CD4-positive, alpha-beta memory T cell (primary cell): ENCODE data around the gene RASIP1. TPM values are rescaled to one million over a fixed set of nuclear protein-coding genes. Genes with fewer than 3 reads are reported as not detected.
"Not testable (repeated sequence)": the region's sequence is repeated elsewhere in the genome, so short reads cannot be mapped to it uniquely, and the experiment has no call there.

Experiments used
- CTCF ChIA-PET: fragments of 350-600 bp; sonication (Branson Sonifier 250); formaldehyde crosslinking; loops from one replicate; lab custom pipeline; 2021; ENCODE audit warnings: inconsistent platforms; ENCODE audit not compliant: partially characterized antibody; lab: Charles Lee
- POLR2A ChIA-PET: fragments of 350-600 bp; sonication (Branson Sonifier 250); formaldehyde crosslinking; loops from one replicate; lab custom pipeline; 2021; ENCODE audit not compliant: partially characterized antibody; lab: Charles Lee
- DNase-seq, 5 donors: peaks; one replicate each; pipeline versions ENCODE4 v3.0.0 to v3.0.0-alpha.2; 2020 to 2022; ENCODE audit warnings: mixed read lengths in 1 of 5
- H3K27ac ChIP-seq: one replicate; pipeline ENCODE4 v1.7.0; 2013; ENCODE audit warnings: low read depth, low read length
- H3K27me3 ChIP-seq: 2 replicates; pipeline ENCODE4 v1.7.0; 2013; ENCODE audit warnings: mild to moderate bottlenecking, low read length, moderate library complexity; ENCODE audit not compliant: insufficient read depth
- H3K36me3 ChIP-seq: 2 replicates; pipeline ENCODE4 v1.7.0; 2013; ENCODE audit warnings: mild to moderate bottlenecking, low read length, moderate library complexity; ENCODE audit not compliant: insufficient read depth
- H3K4me1 ChIP-seq: 2 replicates; pipeline ENCODE4 v1.7.0; 2013; ENCODE audit warnings: mild to moderate bottlenecking, low read length, moderate library complexity; ENCODE audit not compliant: insufficient read depth
- H3K4me3 ChIP-seq, 2 donors: one replicate each; pipeline ENCODE4 v1.7.0; 2013; ENCODE audit warnings: low read length in 2 of 2, mild to moderate bottlenecking in 1 of 2
- H3K9me3 ChIP-seq, 2 donors: one replicate each; pipeline ENCODE4 v1.7.0; 2013; ENCODE audit warnings: low read length in 2 of 2, control low read depth in 1 of 2; ENCODE audit not compliant: control insufficient read depth in 1 of 2
- H3K27ac Mint-ChIP-seq, 7 donors: one replicate each; pipeline ENCODE4 v1.8.0; 2020 to 2021; ENCODE audit warnings: mixed read lengths in 7 of 7, mild to moderate bottlenecking in 6 of 7, inconsistent platforms in 3 of 7, moderate library complexity in 3 of 7
- H3K27me3 Mint-ChIP-seq, 2 donors: one replicate each; pipeline ENCODE4 v1.8.0; 2020 to 2021; ENCODE audit warnings: mixed read lengths in 2 of 2
- H3K36me3 Mint-ChIP-seq, 2 donors: one replicate each; pipeline ENCODE4 v1.8.0; 2020 to 2021; ENCODE audit warnings: mixed read lengths in 2 of 2, inconsistent platforms in 1 of 2, mild to moderate bottlenecking in 1 of 2
- H3K4me1 Mint-ChIP-seq, 4 donors: one replicate each; pipeline ENCODE4 v1.8.0; 2020 to 2021; ENCODE audit warnings: mixed read lengths in 4 of 4, mild to moderate bottlenecking in 1 of 4
- H3K4me3 Mint-ChIP-seq, 8 donors: one replicate each; pipeline ENCODE4 v1.8.0; 2020 to 2021; ENCODE audit warnings: mixed read lengths in 8 of 8, mild to moderate bottlenecking in 7 of 8, moderate library complexity in 6 of 8, inconsistent platforms in 3 of 8
- H3K9me3 Mint-ChIP-seq, 8 donors: one replicate each; pipeline ENCODE4 v1.8.0; 2020 to 2021; ENCODE audit warnings: mixed read lengths in 8 of 8, mild to moderate bottlenecking in 5 of 8, inconsistent platforms in 3 of 8, moderate library complexity in 1 of 8
- intact Hi-C: fragments of 100-400 bp; cut with micrococcal nuclease; formaldehyde crosslinking; loops from one replicate; pipeline ENCODE4 v1.15.1; 2023
- polyA plus RNA-seq, 2 donors: library from polyadenylated mRNA; unstranded; fragments of 300-500 nt; fragmentation: Illumina TruSeq; gene quantifications; one replicate each; pipeline ENCODE4 v1.2.3, GENCODE V29; 2021
- total RNA-seq, 2 experiments: library from RNA; stranded (reverse); gene quantifications; one replicate each; pipeline ENCODE4 v1.2.3, GENCODE V29; 2021

Gene RASIP1
- total and polyA plus RNA-seq, 4 experiments from 2014 or later: 0.10 to 0.25 (median 0.22) TPM; not detected in 1

GRCh38 chr19:48689449-48689848 lies 51.0 kb downstream of the RASIP1 start:
- Mint-ChIP-seq H3K27me3 (no peaks in the 10 kb centered on the region), H3K9me3 (no peaks in the 10 kb centered on the region), H3K36me3 (no peaks in the 10 kb centered on the region), H3K4me3 (no peak overlapping the region), H3K4me1 (no peaks in the 10 kb centered on the region), H3K27ac (no peak overlapping the region)
- H3K27ac ChIP-seq: no peak overlapping the region
- DNase-seq: no peak
- ChIA-PET POLR2A (no interaction called here), CTCF (no interaction called here)
- H3K4me1 ChIP-seq: no peaks in the 10 kb centered on the region
- no peaks in the 10 kb centered on the region for H3K27me3 ChIP-seq
- no peaks in the 10 kb centered on the region for H3K36me3 ChIP-seq
- H3K4me3 ChIP-seq: no peak overlapping the region
- no peaks in the 10 kb centered on the region for H3K9me3 ChIP-seq
- intact Hi-C loops: no loop called here

GRCh38 chr19:48687776-48688175 lies 52.6 kb downstream of the RASIP1 start:
- Histone ChIP-seq H3K27me3 (no peaks in the 10 kb centered on the region), H3K36me3 (no peaks in the 10 kb centered on the region), H3K4me3 (no peak overlapping the region), H3K4me1 (no peaks in the 10 kb centered on the region), H3K9me3 (no peaks in the 10 kb centered on the region), H3K27ac (no peak overlapping the region)
- Mint-ChIP-seq H3K27me3 (no peaks in the 10 kb centered on the region), H3K27ac (no peak overlapping the region), H3K4me3 (no peak overlapping the region), H3K4me1 (no peaks in the 10 kb centered on the region), H3K36me3 (no peaks in the 10 kb centered on the region), H3K9me3 (no peaks in the 10 kb centered on the region)
- no peak for DNase-seq
- ChIA-PET CTCF (no interaction called here), POLR2A (interaction anchor here (0.7 kb wide), 1 partner anchor 172 kb away, joined by 3 read pairs; no protein-coding TSS in a partner anchor)
- intact Hi-C loops: no loop called here

- H3K36me3 Mint-ChIP-seq, H3K4me3 ChIP-seq, H3K9me3 Mint-ChIP-seq, H3K4me1 ChIP-seq, H3K27me3 Mint-ChIP-seq, H3K9me3 ChIP-seq, intact Hi-C loops, H3K27me3 ChIP-seq, POLR2A ChIA-PET, DNase-seq, H3K4me3 Mint-ChIP-seq, CTCF ChIA-PET, H3K27ac ChIP-seq, H3K36me3 ChIP-seq, H3K4me1 Mint-ChIP-seq: not testable (repeated sequence)
- peak overlapping the region in 1 of 7 donors; percentile 8 for H3K27ac Mint-ChIP-seq
Measured at GRCh38 chr19:48686637-48687036, 53.8 kb downstream of the RASIP1 start.

- no peak for DNase-seq
- H3K4me3 Mint-ChIP-seq: no peak overlapping the region
- no peaks in the 10 kb centered on the region for H3K36me3 Mint-ChIP-seq
- Histone ChIP-seq H3K27ac (no peak overlapping the region), H3K36me3 (no peaks in the 10 kb centered on the region), H3K27me3 (no peaks in the 10 kb centered on the region), H3K4me3 (no peak overlapping the region), H3K4me1 (no peaks in the 10 kb centered on the region), H3K9me3 (no peaks in the 10 kb centered on the region)
- H3K9me3 Mint-ChIP-seq: no peaks in the 10 kb centered on the region
- H3K27me3 Mint-ChIP-seq: no peaks in the 10 kb centered on the region
- H3K4me1 Mint-ChIP-seq: no peaks in the 10 kb centered on the region
- CTCF ChIA-PET: interaction anchor here (2.1 kb wide), 1 partner anchor 11 kb away, joined by 7 read pairs; no protein-coding TSS in a partner anchor
- POLR2A ChIA-PET: interaction anchor here (0.5 kb wide), 1 partner anchor 411 kb away, joined by 3 read pairs; no protein-coding TSS in a partner anchor
- intact Hi-C loops: no loop called here
- no peak overlapping the region for H3K27ac Mint-ChIP-seq
Measured at GRCh38 chr19:48686088-48686487, 54.3 kb downstream of the RASIP1 start.

GRCh38 chr19:48685583-48685982 lies 54.8 kb downstream of the RASIP1 start:
- intact Hi-C loops: no loop called here
- H3K4me3 Mint-ChIP-seq: no peak overlapping the region

GRCh38 chr19:48683349-48683748 lies 57.1 kb downstream of the RASIP1 start:
- DNase-seq: no peak
- no peak overlapping the region for H3K27ac Mint-ChIP-seq

More at GRCh38 chr19:48685583-48685982, 54.8 kb downstream of the RASIP1 start:
- Mint-ChIP-seq H3K27me3 (no peaks in the 10 kb centered on the region), H3K4me1 (no peaks in the 10 kb centered on the region), H3K9me3 (no peaks in the 10 kb centered on the region), H3K27ac (no peak overlapping the region), H3K36me3 (no peaks in the 10 kb centered on the region)
- no peak for DNase-seq
- Histone ChIP-seq H3K9me3 (no peaks in the 10 kb centered on the region), H3K4me3 (no peak overlapping the region), H3K36me3 (no peaks in the 10 kb centered on the region), H3K27ac (no peak overlapping the region), H3K27me3 (no peaks in the 10 kb centered on the region), H3K4me1 (no peaks in the 10 kb centered on the region)
- POLR2A ChIA-PET: interaction anchor here (0.5 kb wide), 1 partner anchor 412 kb away, joined by 3 read pairs; no protein-coding TSS in a partner anchor
- CTCF ChIA-PET: interaction anchor here (2.1 kb wide), 1 partner anchor 10 kb away, joined by 7 read pairs; no protein-coding TSS in a partner anchor

GRCh38 chr19:48681127-48681470 lies 59.3 kb downstream of the RASIP1 start:
- no peaks in the 10 kb centered on the region for H3K4me1 Mint-ChIP-seq
- CTCF ChIA-PET: no interaction called here
- Histone ChIP-seq H3K27ac (no peak overlapping the region), H3K9me3 (no peaks in the 10 kb centered on the region), H3K4me3 (no peak overlapping the region), H3K4me1 (no peaks in the 10 kb centered on the region), H3K27me3 (no peaks in the 10 kb centered on the region), H3K36me3 (no peaks in the 10 kb centered on the region)
- intact Hi-C loops: no loop called here
- H3K27me3 Mint-ChIP-seq: no peaks in the 10 kb centered on the region
- POLR2A ChIA-PET: no interaction called here
- DNase-seq: no peak
- no peak overlapping the region for H3K4me3 Mint-ChIP-seq
- no peaks in the 10 kb centered on the region for H3K36me3 Mint-ChIP-seq
- no peak overlapping the region for H3K27ac Mint-ChIP-seq
- H3K9me3 Mint-ChIP-seq: no peaks in the 10 kb centered on the region

More at GRCh38 chr19:48683349-48683748, 57.1 kb downstream of the RASIP1 start:
- Histone ChIP-seq H3K36me3 (no peaks in the 10 kb centered on the region), H3K9me3 (no peaks in the 10 kb centered on the region), H3K27me3 (no peaks in the 10 kb centered on the region), H3K4me1 (no peaks in the 10 kb centered on the region), H3K27ac (no peak overlapping the region), H3K4me3 (no peak overlapping the region)
- Mint-ChIP-seq H3K36me3 (no peaks in the 10 kb centered on the region), H3K9me3 (no peaks in the 10 kb centered on the region), H3K4me1 (no peaks in the 10 kb centered on the region), H3K27me3 (no peaks in the 10 kb centered on the region), H3K4me3 (no peak overlapping the region)
- intact Hi-C loops: no loop called here
- CTCF ChIA-PET: no interaction called here
- POLR2A ChIA-PET: interaction anchor here (0.7 kb wide), 1 partner anchor 9 kb away, joined by 3 read pairs; no protein-coding TSS in a partner anchor
